SJSA1 (cell line): ENCODE data around the gene MEIOSIN. TPM values are rescaled to one million over a fixed set of nuclear protein-coding genes. Genes with fewer than 3 reads are reported as not detected.
"Not testable (repeated sequence)": the region's sequence is repeated elsewhere in the genome, so short reads cannot be mapped to it uniquely, and the experiment has no call there.

Source experiments
- DNase-seq, 2 experiments: peaks; one replicate each; pipeline ENCODE4 v3.0.0-alpha.2; 2015 to 2020; ENCODE audit warnings: low spot score in 2 of 2, low read depth in 1 of 2
- H3K27ac ChIP-seq: fragments of 250-450 bp; sonication (Bioruptor Pico); 2 replicates; pipeline ENCODE4 v1.5.1; 2020; ENCODE audit warnings: mild to moderate bottlenecking, moderate library complexity
- H3K27me3 ChIP-seq: fragments of 250-450 bp; sonication (Bioruptor Pico); replicated peaks from 2 replicates; pipeline ENCODE4 v1.5.1; 2020; ENCODE audit warnings: mild to moderate bottlenecking, moderate library complexity
- H3K36me3 ChIP-seq: fragments of 250-450 bp; sonication (Bioruptor Pico); 2 replicates; pipeline ENCODE4 v1.5.1; 2020; ENCODE audit warnings: mild to moderate bottlenecking
- H3K4me1 ChIP-seq: fragments of 250-450 bp; sonication (Bioruptor Pico); replicated peaks from 2 replicates; pipeline ENCODE4 v1.6.1; 2021; ENCODE audit warnings: mild to moderate bottlenecking
- H3K4me3 ChIP-seq: fragments of 250-450 bp; sonication (Bioruptor Pico); 2 replicates; pipeline ENCODE4 v1.5.1; 2020; ENCODE audit warnings: mild to moderate bottlenecking
- H3K9me3 ChIP-seq: fragments of 250-450 bp; sonication (Bioruptor Pico); replicated peaks from 2 replicates; pipeline ENCODE4 v1.5.1; 2020; ENCODE audit warnings: mild to moderate bottlenecking
- total RNA-seq: library from RNA; depleted of rRNA; stranded (reverse); fragments of >200 nt; shearing (Covaris generic); gene quantifications from 2 replicates; pipeline ENCODE4 v1.2.3, GENCODE V29; 2014

Gene MEIOSIN
- total RNA-seq, 1 experiment from 2014 or later, result not detected

- Histone ChIP-seq H3K9me3 (no peaks in the 10 kb centered on the region), H3K4me1 (peaks cover 5% of the 10 kb centered on the region), H3K27ac (no peak overlapping the region), H3K4me3 (no peak overlapping the region), H3K27me3 (no peaks in the 10 kb centered on the region), H3K36me3 (peaks cover 39% of the 10 kb centered on the region)
- no peak for DNase-seq
Observed at GRCh38 chr19:45712699-45713067, 20.6 kb upstream of the MEIOSIN start.

DNA sequence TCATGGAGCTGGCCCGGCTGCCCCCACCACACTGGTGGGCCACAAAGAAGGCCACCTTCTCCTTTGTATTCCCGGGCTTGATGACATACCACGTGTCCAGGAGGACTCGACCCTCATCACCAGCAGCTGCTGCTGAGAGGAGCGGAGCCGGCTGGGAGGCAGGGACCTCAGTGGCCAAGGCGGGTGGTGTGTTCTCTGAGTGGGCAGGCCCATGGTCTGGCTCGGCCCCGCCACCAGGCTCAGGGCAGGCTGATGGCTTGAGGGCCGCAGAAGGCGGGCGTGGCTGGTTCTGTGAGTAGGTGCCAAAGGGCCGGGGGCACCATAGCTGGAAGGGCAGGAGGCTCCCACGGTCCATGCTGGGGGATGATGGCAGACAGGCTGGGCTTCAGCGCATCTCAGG lies 20.1 kb upstream of the MEIOSIN start:
- Histone ChIP-seq H3K27ac (no peak overlapping the region), H3K4me3 (no peak overlapping the region), H3K36me3 (peaks cover 42% of the 10 kb centered on the region), H3K27me3 (no peaks in the 10 kb centered on the region), H3K4me1 (peaks cover 10% of the 10 kb centered on the region), H3K9me3 (no peaks in the 10 kb centered on the region)
- DNase-seq, result no peak

DNA sequence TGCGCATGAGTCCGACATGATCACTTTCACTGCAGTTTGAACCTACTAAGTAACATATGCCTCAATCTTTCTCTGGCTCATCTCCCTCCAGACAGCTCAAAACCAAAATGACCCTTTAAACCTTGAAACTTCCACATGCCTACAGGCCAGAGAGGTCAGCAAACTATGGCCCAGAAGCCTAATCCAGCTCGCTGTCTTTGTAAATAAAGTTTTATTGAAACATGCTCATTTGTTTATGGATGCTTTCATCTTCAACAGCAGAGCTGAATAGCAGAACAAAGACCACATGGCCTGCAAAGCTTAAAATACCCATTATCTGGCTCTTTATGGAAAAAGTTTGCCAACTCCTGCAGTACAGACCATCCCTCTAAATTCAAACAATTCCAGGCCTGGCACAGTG lies 18.1 kb upstream of the MEIOSIN start:
- H3K36me3 ChIP-seq, result peaks cover 37% of the 10 kb centered on the region
- peaks cover 12% of the 10 kb centered on the region for H3K4me1 ChIP-seq
- DNase-seq, result no peak
- H3K4me3 ChIP-seq, result no peak overlapping the region
- no peaks in the 10 kb centered on the region for H3K27me3 ChIP-seq
- no peaks in the 10 kb centered on the region for H3K9me3 ChIP-seq
- no peak overlapping the region for H3K27ac ChIP-seq

DNA sequence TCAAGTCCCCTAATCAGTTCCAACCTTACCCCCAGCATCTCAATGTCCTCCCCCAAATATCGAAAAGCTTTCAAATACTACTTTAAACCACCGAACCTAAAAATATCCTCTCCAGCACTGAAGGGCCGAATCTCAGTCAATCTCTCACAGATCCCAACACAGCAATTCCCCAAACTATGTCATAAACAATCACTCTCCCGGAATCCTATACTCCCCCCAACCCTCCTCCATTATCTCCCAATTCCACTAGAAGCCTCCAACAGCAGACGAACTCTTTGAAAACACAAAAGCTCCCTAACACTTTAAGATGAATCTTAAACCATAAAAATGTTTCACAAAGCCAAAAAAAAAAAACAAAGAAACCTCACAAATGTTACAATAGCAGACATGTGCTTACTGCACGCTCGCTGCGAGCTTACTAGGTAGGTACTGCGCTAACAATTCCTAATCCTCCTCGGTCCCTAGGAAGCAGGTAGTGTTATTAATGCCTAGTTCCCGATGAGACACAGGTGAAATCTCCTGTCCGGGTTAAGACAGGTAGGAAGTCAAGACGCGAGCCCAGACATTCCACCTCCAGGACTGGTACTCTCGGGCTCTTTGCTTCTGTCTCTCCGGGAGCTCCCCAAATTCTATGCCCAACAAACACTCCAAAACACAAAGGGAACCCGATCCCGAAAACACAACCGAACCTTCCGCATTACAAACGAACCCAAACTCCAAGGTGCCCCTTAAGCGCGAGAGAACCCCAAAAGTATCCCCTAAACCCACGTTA lies 16.7 kb upstream of the MEIOSIN start:
- H3K27me3 ChIP-seq, result no peaks in the 10 kb centered on the region
- DNase-seq, result peak in 1 of 2 experiments; percentile 44
- peaks cover 27% of the 10 kb centered on the region for H3K36me3 ChIP-seq
- peak overlapping the region; percentile 45 for H3K4me3 ChIP-seq
- H3K4me1 ChIP-seq, result peaks cover 12% of the 10 kb centered on the region
- H3K9me3 ChIP-seq, result no peaks in the 10 kb centered on the region
- H3K27ac ChIP-seq, result 0 out of 2 replicates have a peak overlapping the region, but pooled peaks have one; percentile 13

GRCh38 chr19:45717131-45717982 lies 15.9 kb upstream of the MEIOSIN start:
- peak overlapping the region; percentile 53 for H3K27ac ChIP-seq
- peaks cover 25% of the 10 kb centered on the region for H3K36me3 ChIP-seq
- H3K4me3 ChIP-seq, result peak overlapping the region; percentile 45
- peaks cover 4% of the 10 kb centered on the region; the same call in 1 of the 2 replicates for H3K9me3 ChIP-seq
- DNase-seq, result peak; percentile 99
- H3K4me1 ChIP-seq, result peaks cover 20% of the 10 kb centered on the region
- H3K27me3 ChIP-seq, result no peaks in the 10 kb centered on the region

GRCh38 chr19:45717983-45718650 lies 15.1 kb upstream of the MEIOSIN start:
- H3K36me3 ChIP-seq, result peaks cover 20% of the 10 kb centered on the region
- peaks cover 4% of the 10 kb centered on the region; the same call in 1 of the 2 replicates for H3K9me3 ChIP-seq
- H3K27ac ChIP-seq, result peak overlapping the region; percentile 53
- H3K4me3 ChIP-seq, result peak overlapping the region; percentile 45
- H3K27me3 ChIP-seq, result no peaks in the 10 kb centered on the region
- peaks cover 27% of the 10 kb centered on the region for H3K4me1 ChIP-seq
- no peak for DNase-seq

DNA sequence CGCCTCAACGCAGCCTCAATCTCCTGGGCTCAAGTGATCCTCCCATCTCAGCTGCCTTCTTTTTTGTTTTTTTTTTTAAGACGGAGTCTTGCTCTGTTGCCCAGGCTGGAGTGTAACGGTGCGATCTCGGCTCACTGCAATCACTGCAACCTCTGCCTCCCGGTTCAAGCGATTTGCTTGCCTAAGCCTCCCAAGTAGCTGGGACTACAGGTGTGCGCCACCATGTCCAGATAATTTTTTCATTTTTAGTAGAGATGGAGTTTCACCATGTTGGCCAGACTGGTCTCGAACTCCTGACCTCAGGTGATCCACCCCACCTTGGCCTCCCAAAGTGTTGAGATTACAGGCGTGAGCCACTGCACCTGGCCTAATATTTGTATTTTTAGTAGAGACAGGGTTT lies 13.2 kb upstream of the MEIOSIN start:
- not testable (repeated sequence) for H3K27ac ChIP-seq, DNase-seq

GRCh38 chr19:45728683-45729082 lies 4.6 kb upstream of the MEIOSIN start:
- not testable (repeated sequence) for DNase-seq, H3K9me3 ChIP-seq, H3K4me3 ChIP-seq, H3K27ac ChIP-seq, H3K27me3 ChIP-seq
- peaks cover 25% of the 10 kb centered on the region for H3K4me1 ChIP-seq
- H3K36me3 ChIP-seq, result peaks cover 11% of the 10 kb centered on the region; the same call in 1 of the 2 replicates

More for the DNA sequence above, 13.2 kb upstream of the MEIOSIN start:
- not testable (repeated sequence) for H3K4me3 ChIP-seq, H3K9me3 ChIP-seq, H3K27me3 ChIP-seq
- peaks cover 45% of the 10 kb centered on the region for H3K4me1 ChIP-seq
- peaks cover 20% of the 10 kb centered on the region for H3K36me3 ChIP-seq

- H3K9me3 ChIP-seq, result no peaks in the 10 kb centered on the region
- H3K4me3 ChIP-seq, result peak overlapping the region; percentile 56
- peaks cover 14% of the 10 kb centered on the region for H3K4me1 ChIP-seq
- H3K27ac ChIP-seq, result peak overlapping the region; percentile 13; the same call in 1 of the 2 replicates
- no peaks in the 10 kb centered on the region for H3K27me3 ChIP-seq
- peaks cover 11% of the 10 kb centered on the region; the same call in 1 of the 2 replicates for H3K36me3 ChIP-seq
- peak in 1 of 2 experiments; percentile 12 for DNase-seq
Observed at GRCh38 chr19:45729800-45730290, 3.4 kb upstream of the MEIOSIN start.

- peak within 1 kb of the TSS; percentile 13 for H3K27ac ChIP-seq
- peak within 1 kb of the TSS; percentile 56 for H3K4me3 ChIP-seq
- H3K27me3 ChIP-seq, result no peaks in the 10 kb centered on the region
- peaks cover 8% of the 10 kb centered on the region; the same call in 1 of the 2 replicates for H3K36me3 ChIP-seq
- peak; percentile 96 to 99 for DNase-seq
- H3K4me1 ChIP-seq, result peaks cover 13% of the 10 kb centered on the region
- H3K9me3 ChIP-seq, result no peaks in the 10 kb centered on the region
Observed at GRCh38 chr19:45730368-45731288, 2.6 kb upstream of the MEIOSIN start, which contains the start of gene FBXO46. Gene FBXO46 (minus strand): TSS chr19:45730896. CDS start chr19:45713495, 17,401 bp downstream.

GRCh38 chr19:45739498-45740439 lies 6.5 kb downstream of the MEIOSIN start:
- Histone ChIP-seq H3K27me3 (no peaks in the 10 kb centered on the region), H3K4me3 (no peak overlapping the region), H3K9me3 (no peaks in the 10 kb centered on the region), H3K36me3 (no peaks in the 10 kb centered on the region), H3K4me1 (no peaks in the 10 kb centered on the region), H3K27ac (no peak overlapping the region)
- DNase-seq, result no peak

- H3K4me1 ChIP-seq, result no peaks in the 10 kb centered on the region
Observed at GRCh38 chr19:45742969-45743368, 9.7 kb downstream of the MEIOSIN start.

More at GRCh38 chr19:45742969-45743368, 9.7 kb downstream of the MEIOSIN start:
- Histone ChIP-seq H3K27me3 (no peaks in the 10 kb centered on the region), H3K9me3 (no peaks in the 10 kb centered on the region), H3K36me3 (no peaks in the 10 kb centered on the region), H3K27ac (no peak overlapping the region), H3K4me3 (no peak overlapping the region)
- DNase-seq, result no peak
